ENCODE data around the gene MTREX.
A peak's percentile ranks its signal among the peaks of the same experiment; 100 is the strongest.
"Not testable (repeated sequence)": the region's sequence is repeated elsewhere in the genome, so short reads cannot be mapped to it uniquely, and the experiment has no call there.

Gene MTREX

DNA sequence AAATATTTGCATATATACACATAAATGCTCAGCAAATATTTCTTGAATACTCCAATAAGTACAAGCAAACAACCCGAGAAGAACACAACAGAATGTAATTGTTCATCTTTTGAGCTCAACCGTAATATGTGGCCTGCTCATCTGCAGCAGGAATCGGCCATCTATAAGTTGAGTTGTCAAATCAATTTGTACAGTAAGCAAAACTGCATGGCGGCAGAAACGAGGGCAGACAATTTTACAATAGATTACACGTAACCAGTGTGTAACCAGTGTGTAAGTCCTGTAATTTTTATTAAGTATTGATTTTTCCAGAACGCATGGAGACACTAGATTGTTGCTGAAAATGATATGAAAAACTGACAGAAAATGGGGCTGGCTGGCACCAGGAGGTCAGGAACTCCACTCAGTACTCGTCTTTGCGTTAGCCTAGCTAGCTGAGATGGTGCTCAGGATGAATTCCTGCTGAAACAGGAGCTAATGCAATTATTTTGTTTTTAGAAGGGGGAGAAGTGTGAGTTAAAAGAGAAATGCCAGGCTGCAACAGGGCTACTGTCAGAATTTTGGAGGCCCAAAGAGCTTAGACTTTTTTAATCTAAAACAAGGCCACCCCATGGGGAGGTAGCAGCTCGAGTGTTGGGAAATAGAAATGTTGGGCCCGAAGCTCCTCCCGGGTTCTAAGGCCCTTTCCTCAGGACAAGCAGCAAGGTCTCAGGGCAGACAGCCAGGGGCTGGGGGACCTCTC, 977 bp upstream of the MTREX start:
- peak; percentile 14 for DNase-seq (ENCODE audit: low read depth)
- TF ChIP-seq, protein P1, sequence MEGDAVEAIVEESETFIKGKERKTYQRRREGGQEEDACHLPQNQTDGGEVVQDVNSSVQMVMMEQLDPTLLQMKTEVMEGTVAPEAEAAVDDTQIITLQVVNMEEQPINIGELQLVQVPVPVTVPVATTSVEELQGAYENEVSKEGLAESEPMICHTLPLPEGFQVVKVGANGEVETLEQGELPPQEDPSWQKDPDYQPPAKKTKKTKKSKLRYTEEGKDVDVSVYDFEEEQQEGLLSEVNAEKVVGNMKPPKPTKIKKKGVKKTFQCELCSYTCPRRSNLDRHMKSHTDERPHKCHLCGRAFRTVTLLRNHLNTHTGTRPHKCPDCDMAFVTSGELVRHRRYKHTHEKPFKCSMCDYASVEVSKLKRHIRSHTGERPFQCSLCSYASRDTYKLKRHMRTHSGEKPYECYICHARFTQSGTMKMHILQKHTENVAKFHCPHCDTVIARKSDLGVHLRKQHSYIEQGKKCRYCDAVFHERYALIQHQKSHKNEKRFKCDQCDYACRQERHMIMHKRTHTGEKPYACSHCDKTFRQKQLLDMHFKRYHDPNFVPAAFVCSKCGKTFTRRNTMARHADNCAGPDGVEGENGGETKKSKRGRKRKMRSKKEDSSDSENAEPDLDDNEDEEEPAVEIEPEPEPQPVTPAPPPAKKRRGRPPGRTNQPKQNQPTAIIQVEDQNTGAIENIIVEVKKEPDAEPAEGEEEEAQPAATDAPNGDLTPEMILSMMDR (conservative IDR thresholded peaks at IDR 0.05; ENCODE audit: control insufficient read depth, insufficient read depth, low read depth, low read length) = no peak
- peak overlapping the region; percentile 96 for H3K4me3 ChIP-seq (ENCODE audit: control insufficient read depth, low read depth, low read length)

GRCh38 chr5:55308254-55308836, 556 bp downstream of the MTREX start:
- TF ChIP-seq, protein P1 (conservative IDR thresholded peaks at IDR 0.05; ENCODE audit: control insufficient read depth, insufficient read depth, low read depth, low read length) = peak; percentile 12
- peak; percentile 42 for DNase-seq (ENCODE audit: low read depth)
- peak overlapping the region; percentile 96 for H3K4me3 ChIP-seq (ENCODE audit: control insufficient read depth, low read depth, low read length)

GRCh38 chr5:55313870-55314617, 6.3 kb downstream of the MTREX start:
- TF ChIP-seq, protein P1 (conservative IDR thresholded peaks at IDR 0.05; ENCODE audit: control insufficient read depth, insufficient read depth, low read depth, low read length) = no peak
- H3K4me3 ChIP-seq (ENCODE audit: control insufficient read depth, low read depth, low read length) = no peak overlapping the region
- DNase-seq (ENCODE audit: low read depth) = no peak

DNA sequence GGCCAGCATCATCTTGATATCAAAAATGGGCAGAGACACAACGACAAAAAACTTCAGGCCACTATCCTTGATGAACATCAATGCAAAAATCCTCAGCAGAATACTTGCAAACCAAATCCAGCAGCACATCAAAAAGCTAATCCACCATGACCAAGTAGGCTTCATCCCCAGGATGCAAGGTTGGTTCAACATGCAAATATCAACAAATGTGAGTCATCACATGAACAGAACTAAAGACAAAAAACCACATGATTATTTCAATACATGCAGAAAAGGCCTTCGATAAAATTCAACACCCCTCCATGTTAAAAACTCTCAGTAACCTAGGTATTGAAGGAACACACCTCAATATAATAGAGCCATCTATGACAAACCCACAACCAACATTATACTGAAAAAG, 8.5 kb downstream of the MTREX start:
- TF ChIP-seq, protein P1 (conservative IDR thresholded peaks at IDR 0.05; ENCODE audit: control insufficient read depth, insufficient read depth, low read depth, low read length) = no peak
- DNase-seq (ENCODE audit: low read depth) = no peak
- H3K4me3 ChIP-seq (ENCODE audit: control insufficient read depth, low read depth, low read length) = no peak overlapping the region

GRCh38 chr5:55316837-55317236, 9.0 kb downstream of the MTREX start:
- no peak overlapping the region for H3K4me3 ChIP-seq (ENCODE audit: control insufficient read depth, low read depth, low read length)
- DNase-seq (ENCODE audit: low read depth) = no peak
- TF ChIP-seq, protein P1 (conservative IDR thresholded peaks at IDR 0.05; ENCODE audit: control insufficient read depth, insufficient read depth, low read depth, low read length) = no peak

DNA sequence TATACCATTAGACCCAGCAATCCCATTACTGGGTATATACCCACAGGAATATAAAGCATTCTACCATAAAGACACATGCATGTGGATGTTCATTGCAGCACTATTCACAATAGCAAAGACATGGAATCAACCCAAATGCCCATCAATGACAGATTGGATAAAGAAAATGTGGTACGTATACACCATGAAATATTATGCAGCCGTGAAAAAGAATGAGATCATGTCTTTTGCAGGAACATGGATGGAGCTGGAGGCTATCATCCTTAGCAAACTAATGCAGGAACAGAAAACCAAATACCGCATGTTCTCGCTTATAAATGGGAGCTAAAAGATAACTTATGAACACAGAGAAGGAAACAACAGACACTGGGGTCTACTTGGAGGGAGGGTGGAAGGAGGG, 10.4 kb downstream of the MTREX start:
- not testable (repeated sequence) for DNase-seq (ENCODE audit: low read depth)

DNA sequence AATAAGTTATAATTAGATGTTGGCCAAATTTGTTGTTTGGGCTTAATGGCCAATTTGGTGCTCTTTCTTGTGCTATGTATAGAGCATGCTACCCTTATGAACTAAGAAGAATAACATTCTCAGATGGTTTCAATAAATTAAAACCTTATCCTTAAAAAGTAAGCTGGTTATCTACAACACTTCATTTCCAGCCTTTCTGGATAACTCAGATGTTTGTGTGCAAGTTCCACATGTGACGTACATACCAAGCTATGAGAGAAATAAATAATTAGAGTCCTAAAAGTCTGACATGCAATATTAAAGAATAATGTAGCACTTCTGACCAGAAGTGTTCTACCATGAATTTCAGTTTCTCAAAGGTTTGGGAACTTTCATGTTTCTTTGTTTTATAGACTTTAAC, 11.7 kb downstream of the MTREX start:
- DNase-seq (ENCODE audit: low read depth) = no peak
- H3K4me3 ChIP-seq (ENCODE audit: control insufficient read depth, low read depth, low read length) = no peak overlapping the region
- TF ChIP-seq, protein P1 (conservative IDR thresholded peaks at IDR 0.05; ENCODE audit: control insufficient read depth, insufficient read depth, low read depth, low read length) = no peak

More for the DNA sequence above, 10.4 kb downstream of the MTREX start:
- not testable (repeated sequence) for H3K4me3 ChIP-seq (ENCODE audit: control insufficient read depth, low read depth, low read length)

Data from fibroblast of mammary gland (primary cell).